LoVo (cell line): Measurements from ENCODE around the gene TDRD10.

Experiments
- DNase-seq: peaks from one replicate; pipeline ENCODE4 v3.0.0-alpha.2; 2016; ENCODE audit warnings: low spot score

TDRD10 gene, protein sequence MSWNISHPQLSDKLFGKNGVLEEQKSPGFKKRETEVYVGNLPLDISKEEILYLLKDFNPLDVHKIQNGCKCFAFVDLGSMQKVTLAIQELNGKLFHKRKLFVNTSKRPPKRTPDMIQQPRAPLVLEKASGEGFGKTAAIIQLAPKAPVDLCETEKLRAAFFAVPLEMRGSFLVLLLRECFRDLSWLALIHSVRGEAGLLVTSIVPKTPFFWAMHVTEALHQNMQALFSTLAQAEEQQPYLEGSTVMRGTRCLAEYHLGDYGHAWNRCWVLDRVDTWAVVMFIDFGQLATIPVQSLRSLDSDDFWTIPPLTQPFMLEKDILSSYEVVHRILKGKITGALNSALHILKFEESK

GRCh38 chr1:154502066-154502743 lies at the start of gene TDRD10, which contains the start of gene SHE:
Gene TDRD10, plus strand, starts transcription at chr1:154502219. Its CDS starts 4,685 bp downstream, at chr1:154506904.
Gene SHE, minus strand, starts transcription at chr1:154502412. Its CDS starts 386 bp downstream, at chr1:154502026.
- no peak for DNase-seq

GRCh38 chr1:154453161-154453560 lies 48.9 kb upstream of the TDRD10 start:
- DNase-seq, result no peak

DNA sequence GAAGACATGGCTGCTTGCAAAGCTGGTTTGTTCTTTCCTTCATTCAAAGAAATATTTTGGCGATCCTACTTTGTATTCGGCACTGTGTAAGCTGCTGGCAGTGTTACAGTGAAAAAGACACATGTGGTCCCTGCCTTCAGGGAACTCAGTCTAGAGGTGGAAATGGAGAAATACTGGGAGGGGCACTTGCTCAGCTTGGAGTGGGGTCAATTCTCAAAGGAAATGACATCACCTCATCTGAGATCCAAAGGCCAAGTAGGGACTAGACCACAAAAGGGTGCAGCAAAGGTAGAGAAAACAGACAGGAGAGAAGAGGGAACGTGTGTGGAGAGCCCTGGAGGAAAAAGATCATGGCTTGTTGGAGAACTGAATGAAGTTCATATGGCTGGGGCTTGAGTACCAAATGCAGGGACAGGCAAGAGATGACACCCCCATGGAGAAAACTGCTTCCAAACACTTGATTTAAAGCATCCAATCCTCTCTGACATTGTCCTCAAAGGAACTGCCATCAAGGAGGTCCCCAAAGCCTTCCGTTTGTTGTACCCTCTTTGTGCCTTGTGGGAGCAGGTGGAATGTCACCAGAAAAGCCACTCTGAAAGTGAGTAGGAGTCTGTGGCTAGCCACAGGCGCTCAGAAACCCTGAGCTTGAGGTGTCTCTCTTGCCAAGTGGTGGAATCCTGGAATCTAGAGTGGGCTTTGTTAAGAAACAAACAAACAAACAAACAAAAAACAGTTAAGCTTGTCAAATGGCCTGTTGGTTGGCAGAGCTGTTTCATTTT lies 48.3 kb upstream of the TDRD10 start:
- no peak for DNase-seq

DNA sequence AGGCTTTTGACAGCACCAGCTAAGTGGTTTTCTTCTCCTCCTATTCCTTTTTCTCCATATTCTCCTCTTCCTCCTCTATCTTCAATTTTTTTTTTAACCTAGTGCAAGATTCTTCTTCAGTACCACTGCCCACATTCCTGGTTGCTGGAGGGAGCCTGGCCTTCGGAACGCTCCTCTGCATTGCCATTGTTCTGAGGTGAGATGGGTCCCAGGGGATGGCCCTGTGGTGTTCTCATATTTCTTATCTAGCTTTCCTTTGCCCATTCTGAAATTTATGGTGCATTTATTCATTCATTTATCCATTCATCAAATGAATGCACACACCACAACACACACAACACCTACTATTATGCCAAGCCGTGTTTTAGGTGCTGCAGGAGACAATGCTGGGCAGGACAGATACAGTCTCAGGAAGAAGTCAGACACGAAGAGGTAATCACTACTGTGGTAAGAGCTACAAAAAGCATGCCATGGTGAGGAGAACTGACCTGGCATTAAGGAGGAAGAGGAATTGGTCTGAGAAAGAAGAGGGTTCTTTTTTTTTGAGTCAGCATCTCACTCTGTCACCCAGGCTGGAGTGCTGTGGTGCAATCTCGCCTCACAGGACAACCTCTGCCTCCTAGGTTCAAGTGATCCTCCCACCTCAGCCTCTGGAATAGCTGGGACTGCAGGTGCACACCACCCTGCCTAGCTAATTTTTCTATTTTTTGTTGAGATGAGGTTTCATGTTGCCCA lies 47.5 kb upstream of the TDRD10 start:
- DNase-seq, result no peak

DNA sequence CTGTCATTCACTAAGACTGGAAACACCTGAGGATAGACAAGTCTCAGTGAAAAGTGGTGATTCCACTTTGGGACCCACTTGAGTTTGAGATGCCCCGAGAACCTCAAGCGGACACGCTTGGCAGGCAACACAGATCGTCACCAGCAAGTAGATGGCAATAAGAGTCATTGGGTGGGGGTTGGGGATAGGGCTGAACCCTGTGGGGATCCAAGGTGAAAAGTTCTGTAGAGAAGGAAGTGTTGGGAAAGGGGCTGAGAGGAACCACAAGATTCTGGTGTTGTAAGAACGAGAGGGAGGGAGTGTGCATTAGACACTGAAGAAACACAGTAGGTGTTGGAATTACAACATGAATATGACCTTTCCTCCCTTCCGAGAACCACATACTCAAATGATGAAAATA lies 45.4 kb upstream of the TDRD10 start:
- DNase-seq, result no peak

DNA sequence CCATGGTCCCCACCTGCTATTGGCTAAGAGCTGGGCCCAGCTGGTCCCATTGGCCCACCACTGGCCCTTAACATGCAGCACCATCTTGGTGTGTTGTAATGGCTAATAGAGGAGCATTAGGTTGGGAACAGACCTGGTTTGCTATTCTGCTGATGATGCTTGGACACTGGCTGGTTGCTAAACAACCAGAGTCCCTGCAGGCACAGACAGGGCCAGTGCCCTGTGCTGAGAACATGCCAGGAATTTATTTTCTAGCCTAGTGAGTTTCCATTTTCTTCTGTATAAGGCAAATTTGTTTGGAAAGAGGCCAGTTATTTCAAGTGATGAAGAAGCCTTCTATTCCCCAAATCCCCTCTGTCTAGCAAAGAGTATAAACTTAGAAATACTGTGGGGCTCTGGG lies 42.9 kb upstream of the TDRD10 start:
- DNase-seq, result no peak

DNA sequence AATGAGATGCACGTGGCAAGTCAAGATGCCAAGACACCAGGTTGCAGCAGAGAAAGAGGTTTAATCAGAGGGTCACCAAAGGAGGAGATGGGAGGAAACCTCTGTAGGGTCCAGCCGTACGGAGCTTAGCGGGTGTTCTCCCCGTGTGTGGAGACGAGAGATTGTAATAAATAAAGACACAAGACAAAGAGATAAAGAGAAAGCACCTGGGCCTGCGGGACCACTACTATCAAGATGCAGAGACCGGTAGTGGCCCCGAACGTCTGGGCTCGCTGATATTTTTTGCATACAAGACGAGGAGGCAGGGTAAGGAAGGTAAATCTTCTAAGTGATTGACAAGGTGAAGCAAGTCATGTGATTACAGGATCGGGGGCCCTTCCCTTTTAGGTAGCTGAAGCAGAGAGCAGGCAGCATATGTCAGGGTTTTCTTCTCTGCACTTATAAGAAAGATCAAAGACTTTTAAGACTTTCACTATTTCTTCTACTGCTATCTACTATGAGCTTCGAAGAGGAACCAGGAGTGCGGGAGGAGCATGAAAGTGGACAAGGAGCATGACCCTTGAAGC lies 41.2 kb upstream of the TDRD10 start:
- no peak for DNase-seq

GRCh38 chr1:154463512-154463990 lies 38.5 kb upstream of the TDRD10 start:
- no peak for DNase-seq

DNA sequence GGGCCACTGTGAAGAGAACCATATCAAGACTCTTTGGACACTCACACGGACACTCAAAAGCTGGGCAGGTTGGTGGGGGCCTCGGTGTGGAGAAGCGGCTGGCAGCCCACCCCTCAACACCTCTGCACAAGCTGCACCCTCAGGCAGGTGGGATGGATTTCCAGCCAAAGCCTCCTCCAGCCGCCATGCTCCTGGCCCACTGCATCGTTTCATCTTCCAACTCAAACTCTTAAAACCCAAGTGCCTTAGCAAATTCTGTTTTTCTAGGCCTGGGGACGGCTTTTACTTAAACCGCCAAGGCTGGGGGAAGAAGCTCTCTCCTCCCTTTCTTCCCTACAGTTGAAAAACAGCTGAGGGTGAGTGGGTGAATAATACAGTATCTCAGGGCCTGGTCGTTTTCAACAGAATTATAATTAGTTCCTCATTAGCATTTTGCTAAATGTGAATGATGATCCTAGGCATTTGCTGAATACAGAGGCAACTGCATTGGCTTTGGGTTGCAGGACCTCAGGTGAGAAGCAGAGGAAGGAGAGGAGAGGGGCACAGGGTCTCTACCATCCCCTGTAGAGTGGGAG lies 36.3 kb upstream of the TDRD10 start:
- no peak for DNase-seq

GRCh38 chr1:154466206-154466605 lies 35.8 kb upstream of the TDRD10 start:
- no peak for DNase-seq

GRCh38 chr1:154466921-154467417 lies 35.0 kb upstream of the TDRD10 start:
- no peak for DNase-seq

GRCh38 chr1:154467434-154468102 lies 34.5 kb upstream of the TDRD10 start:
- DNase-seq, result no peak

- DNase-seq, result no peak
These were observed 33.3 kb upstream of the TDRD10 start for GRCh38 chr1:154468535-154469250.

DNA sequence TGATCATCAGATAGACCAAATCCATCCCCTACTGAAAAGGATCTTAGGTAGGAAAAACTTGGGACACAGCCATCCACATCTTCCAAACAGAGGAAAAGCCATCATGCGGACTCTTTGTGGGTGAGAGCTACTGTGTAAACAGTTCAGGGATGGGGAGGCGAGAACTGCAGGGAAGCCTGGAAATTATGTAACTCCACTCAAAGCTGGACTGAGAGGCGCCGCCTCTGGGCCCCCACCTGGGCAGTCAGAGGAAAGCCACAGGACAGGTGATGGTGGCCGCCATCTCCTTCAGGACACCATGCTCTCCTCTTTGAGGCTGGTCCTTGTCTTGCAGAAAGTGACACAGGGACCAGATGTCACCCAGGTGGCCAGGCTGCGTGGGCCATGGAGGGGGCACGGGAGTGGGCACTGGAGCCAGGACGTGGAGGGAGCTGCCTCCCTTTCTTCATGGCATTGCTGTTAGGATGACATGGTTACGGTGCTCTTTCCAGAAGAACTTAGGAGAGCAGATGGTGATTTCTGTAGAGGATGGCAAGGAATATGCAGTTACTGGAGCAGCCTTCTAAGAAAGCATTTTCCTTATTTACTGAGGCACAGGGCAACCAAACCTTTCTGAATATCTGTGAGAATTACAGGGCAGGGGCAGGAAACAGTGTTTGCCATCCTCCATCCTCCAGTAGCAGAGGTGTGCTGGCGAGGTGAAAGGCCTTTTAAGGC lies 32.0 kb upstream of the TDRD10 start:
- no peak for DNase-seq

GRCh38 chr1:154471304-154471703 lies 30.7 kb upstream of the TDRD10 start:
- DNase-seq, result no peak

DNA sequence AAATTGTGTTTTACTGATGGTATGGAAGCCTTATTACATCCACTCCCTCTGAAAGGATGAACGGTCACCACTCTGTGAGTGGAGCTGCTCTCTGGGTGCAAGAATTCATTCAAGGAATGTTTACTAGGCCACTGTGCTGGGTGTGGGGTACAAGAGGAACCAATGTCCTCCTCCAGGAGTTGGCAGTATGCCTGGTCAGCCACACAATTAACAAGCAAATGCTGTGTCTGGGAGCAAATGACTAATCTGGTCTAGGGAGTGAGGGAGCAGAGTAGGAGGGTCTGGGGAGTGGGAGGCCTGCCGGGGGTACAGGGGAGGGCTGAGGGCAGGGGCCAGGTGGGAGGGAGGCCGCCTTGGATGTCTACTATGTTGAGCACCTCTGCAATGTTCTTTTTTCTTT lies 27.2 kb upstream of the TDRD10 start:
- peak; percentile 62 for DNase-seq

- no peak for DNase-seq
These were observed 25.2 kb upstream of the TDRD10 start for GRCh38 chr1:154476791-154477190.

GRCh38 chr1:154478013-154478412 lies 24.0 kb upstream of the TDRD10 start:
- no peak for DNase-seq

- no peak for DNase-seq
These were observed 23.4 kb upstream of the TDRD10 start for GRCh38 chr1:154478639-154479038.
